SK-MEL-5 (cell line): ENCODE data around the gene CORO7. TPM values are rescaled to one million over a fixed set of nuclear protein-coding genes. Genes with fewer than 3 reads are reported as not detected.

Source experiments
- DNase-seq: peaks from one replicate; pipeline ENCODE4 v3.0.0-alpha.2; 2016; ENCODE audit warnings: low read depth, low spot score
- in situ Hi-C: cut with HindIII; loops from 2 replicates; pipeline ENCODE4 v1.10.0; 2016; ENCODE audit warnings: low sequenced_read_pairs, high pct_unique_total_duplicates, low pct_unique_long_range_greater_than_20kb
- total RNA-seq: library from RNA; depleted of rRNA; stranded (reverse); fragments of >200 nt; shearing (Covaris generic); gene quantifications from 2 replicates; pipeline ENCODE4 v1.2.3, GENCODE V29; 2014

CORO7 gene
- total RNA-seq, 1 experiment from 2014 or later: 17.4 TPM

DNA sequence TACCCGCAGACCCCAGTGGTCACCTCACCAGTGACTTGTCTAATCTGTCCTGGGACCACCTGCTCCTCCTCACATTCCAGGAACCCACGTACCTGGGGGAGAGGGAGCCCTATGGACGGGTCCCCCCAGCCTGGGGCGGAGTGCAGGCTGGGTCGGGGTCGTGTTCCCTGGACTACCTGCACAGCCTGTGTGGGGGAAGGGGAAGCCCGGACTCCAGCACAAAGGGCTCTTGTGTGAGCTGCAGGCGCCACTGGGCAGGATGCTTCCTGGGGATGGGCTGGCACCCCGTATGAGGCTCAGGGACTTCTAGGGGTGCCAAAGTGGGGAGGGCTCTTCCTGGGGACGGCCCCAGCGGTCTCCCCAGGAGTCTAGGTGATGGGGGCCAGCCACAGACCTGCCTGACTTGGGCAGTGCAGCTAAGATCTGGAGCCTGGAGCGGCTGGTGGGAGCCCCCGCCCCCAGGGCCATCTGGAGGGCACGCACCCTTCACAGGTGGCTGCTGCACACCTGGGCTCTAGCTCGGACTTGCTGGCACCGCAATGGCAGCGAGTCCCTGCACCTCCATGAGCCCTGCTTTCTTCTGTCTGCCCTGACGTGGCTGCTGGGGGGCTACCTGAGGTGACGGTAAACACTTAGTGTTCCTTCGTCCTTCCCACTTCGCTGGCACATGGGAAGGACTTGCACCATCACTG, 37.3 kb downstream of the CORO7 start:
- in situ Hi-C loops: no loop called here
- no peak for DNase-seq

DNA sequence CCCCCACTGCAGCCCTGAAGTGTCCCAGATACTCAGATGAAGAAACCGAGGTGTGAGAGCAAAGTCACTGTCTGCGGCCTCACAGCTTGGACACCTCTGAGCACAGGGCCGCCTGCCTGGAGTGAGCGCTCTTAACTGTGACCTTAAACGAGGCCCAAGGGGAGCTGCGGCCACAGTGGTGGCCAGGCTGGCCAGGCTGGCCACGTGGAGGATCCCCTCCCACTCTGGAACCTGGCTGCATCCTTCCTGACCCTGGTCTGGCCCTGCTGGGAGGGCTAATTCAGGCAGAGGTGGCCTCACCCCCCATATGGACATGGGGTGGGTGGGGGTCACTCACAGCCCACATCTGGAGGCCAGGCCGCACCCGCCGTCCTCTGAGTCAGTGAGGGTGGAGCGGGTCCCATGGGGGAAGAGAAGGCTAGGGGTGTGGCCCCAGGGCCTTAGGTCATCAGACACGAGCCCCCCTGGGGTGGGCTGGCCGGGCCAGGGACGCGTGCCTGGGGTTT, 38.2 kb downstream of the CORO7 start:
- DNase-seq: no peak
- in situ Hi-C loops: no loop called here

GRCh38 chr16:4377573-4378154, 38.7 kb downstream of the CORO7 start:
- DNase-seq: no peak
- in situ Hi-C loops: no loop called here

DNA sequence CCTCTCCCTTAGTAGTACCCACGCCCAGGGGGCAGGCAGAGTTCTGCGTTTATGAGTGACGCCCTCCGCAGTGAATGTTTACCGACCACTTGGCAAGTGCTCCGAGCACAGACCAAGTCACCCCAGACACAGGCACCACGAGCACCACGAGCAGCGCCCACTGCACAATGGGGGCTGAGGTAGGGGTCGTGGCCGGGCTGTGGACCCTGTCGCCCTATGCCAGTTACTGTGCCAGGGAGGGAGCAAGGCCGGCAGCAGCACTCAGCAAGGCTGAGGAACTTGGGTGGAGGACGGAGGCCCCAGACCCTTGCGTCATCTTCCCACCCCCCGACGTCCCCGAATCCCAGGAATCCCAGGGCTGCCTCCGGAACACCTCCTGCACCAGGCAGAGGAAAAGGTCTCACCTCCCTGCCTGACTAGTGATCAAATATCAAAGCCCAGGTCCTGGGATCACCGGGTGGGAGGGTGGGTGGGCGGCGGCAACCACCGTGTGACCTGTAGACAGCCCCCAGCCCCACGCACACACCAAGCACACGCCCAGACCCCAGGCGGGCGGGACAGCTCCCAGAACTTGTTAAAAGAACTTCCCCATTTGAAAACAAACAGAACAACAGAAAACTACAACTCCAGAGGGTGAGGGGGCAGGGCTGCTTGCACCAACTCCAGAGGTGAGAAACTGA, 39.4 kb downstream of the CORO7 start:
- in situ Hi-C loops: no loop called here
- DNase-seq: no peak

GRCh38 chr16:4376126-4376892, 40.1 kb downstream of the CORO7 start:
- no peak for DNase-seq
- in situ Hi-C loops: no loop called here

DNA sequence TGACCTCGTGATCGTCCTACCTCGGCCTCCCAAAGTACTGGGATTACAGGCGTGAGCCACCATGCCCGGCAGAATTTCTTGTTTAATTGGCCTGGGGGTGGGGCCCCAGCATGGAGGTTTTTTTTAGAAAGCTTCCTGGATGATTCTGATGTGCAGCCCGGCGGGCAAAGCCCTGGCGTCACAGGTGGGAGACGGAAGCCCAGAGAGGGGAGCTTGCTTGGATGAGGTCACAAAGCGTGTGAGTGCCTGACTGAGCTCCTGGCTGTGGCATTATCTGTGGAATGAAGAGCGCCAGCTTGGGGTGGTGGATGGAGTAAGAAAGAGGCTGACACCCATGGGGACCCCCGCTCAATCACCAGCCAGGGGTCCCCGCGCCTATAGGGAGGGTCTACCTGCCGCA, 40.7 kb downstream of the CORO7 start:
- DNase-seq: no peak
- in situ Hi-C loops: no loop called here

- in situ Hi-C loops: no loop called here
- no peak for DNase-seq
Measured at GRCh38 chr16:4373909-4374742, 42.3 kb downstream of the CORO7 start.

- DNase-seq: no peak
- in situ Hi-C loops: no loop called here
Measured at GRCh38 chr16:4373356-4373908, 43.0 kb downstream of the CORO7 start.

- no peak for DNase-seq
- in situ Hi-C loops: no loop called here
Measured at GRCh38 chr16:4372578-4373355, 43.6 kb downstream of the CORO7 start.

- DNase-seq: no peak
- in situ Hi-C loops: no loop called here
Measured at GRCh38 chr16:4372001-4372577, 44.3 kb downstream of the CORO7 start.

GRCh38 chr16:4371357-4372000, 44.9 kb downstream of the CORO7 start, which contains the start of gene VASN:
Gene VASN (plus strand): TSS chr16:4371848. CDS start chr16:4380878, 9,030 bp downstream.
- in situ Hi-C loops: no loop called here

GRCh38 chr16:4370570-4371356, 45.6 kb downstream of the CORO7 start:
- no peak for DNase-seq
- in situ Hi-C loops: no loop called here

More at GRCh38 chr16:4371357-4372000, 44.9 kb downstream of the CORO7 start, which contains the start of gene VASN:
- peak; percentile 49 for DNase-seq

GRCh38 chr16:4370151-4370550, 46.2 kb downstream of the CORO7 start:
- DNase-seq: no peak
- in situ Hi-C loops: no loop called here

GRCh38 chr16:4369007-4369733, 47.2 kb downstream of the CORO7 start:
- DNase-seq: no peak
- in situ Hi-C loops: no loop called here
